Activated CD4-positive, CD25-positive, alpha-beta regulatory T cell treated with anti-CD3 and anti-CD28 coated beads, Interleukin-2, amount 50 U/mL, for 16 hours (primary cell): ENCODE results near the gene FSIP1.

Source experiments
- DNase-seq: peaks from one replicate; pipeline ENCODE4 v3.0.0-alpha.2; 2020; ENCODE audit warnings: low read depth, low spot score

The FSIP1 gene

DNA sequence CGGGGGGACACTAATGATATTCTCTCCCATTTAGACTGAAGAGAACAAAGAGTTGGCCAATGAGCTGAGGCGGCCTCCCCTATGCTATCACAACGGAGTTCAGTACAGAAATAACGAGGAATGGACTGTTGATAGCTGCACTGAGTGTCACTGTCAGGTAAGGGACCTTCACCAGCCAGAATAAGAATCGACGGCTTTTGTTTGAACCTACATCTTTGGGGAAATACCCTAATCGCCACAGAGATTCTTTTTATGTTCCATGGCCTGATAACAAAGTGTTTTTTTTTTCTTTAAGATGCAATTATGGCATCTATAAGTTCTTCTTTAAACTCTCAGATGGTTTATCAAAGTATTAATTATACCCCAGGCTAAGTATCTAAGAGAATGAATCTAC, 198.4 kb downstream of the FSIP1 start:
- no peak for DNase-seq

DNA sequence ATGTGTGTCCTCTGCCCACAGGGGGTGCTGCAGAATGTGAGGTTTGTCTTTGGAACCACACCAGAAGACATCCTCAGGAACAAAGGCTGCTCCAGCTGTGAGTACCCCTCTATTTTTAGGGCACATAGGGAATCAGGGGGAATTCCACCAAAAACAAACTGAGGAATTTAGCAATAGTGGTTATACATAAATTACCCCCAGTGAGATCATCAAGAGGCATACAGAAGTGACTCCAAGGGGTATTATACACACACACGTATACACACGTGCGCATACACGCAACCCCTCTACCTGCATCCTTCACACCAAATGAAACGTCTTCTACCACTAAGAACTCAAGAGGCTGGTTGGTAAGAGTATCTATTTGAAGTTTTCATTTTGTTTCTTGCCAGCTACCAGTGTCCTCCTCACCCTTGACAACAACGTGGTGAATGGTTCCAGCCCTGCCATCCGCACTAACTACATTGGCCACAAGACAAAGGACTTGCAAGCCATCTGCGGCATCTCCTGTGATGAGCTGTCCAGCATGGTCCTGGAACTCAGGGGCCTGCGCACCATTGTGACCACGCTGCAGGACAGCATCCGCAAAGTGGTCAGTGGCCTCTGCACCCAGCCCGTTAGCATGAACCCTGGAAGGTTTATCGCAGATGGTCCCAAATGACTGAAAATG, 198.9 kb downstream of the FSIP1 start:
- DNase-seq = no peak

DNA sequence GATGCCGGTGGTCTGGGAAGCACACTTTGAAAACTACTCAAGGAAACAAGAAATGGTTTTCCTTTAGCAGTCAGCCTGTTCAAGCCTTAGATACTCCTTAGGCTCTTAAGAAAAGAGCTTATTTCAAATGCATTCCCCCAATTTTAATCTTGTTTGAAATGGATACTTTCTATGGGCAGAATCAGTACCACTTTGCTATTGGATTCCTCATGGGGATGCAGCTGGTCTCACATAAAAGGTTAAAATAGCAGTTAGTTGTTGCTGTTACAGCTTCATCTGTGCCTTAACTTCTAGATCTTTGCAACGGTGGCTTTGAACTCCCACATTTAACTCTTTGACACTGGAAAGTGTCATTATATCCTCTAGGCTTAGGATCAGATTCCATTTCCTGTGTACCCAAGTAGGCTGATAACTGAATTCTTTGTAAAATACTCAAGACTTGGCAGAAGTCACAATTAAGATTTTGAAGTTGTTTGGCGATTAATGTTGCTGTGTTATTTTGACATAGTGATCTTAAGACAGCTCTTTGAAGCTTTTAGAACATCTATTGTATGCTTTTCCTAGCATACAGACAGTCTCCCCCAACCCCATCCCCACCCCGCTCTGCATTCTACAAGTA, 199.6 kb downstream of the FSIP1 start:
- DNase-seq = no peak

DNA sequence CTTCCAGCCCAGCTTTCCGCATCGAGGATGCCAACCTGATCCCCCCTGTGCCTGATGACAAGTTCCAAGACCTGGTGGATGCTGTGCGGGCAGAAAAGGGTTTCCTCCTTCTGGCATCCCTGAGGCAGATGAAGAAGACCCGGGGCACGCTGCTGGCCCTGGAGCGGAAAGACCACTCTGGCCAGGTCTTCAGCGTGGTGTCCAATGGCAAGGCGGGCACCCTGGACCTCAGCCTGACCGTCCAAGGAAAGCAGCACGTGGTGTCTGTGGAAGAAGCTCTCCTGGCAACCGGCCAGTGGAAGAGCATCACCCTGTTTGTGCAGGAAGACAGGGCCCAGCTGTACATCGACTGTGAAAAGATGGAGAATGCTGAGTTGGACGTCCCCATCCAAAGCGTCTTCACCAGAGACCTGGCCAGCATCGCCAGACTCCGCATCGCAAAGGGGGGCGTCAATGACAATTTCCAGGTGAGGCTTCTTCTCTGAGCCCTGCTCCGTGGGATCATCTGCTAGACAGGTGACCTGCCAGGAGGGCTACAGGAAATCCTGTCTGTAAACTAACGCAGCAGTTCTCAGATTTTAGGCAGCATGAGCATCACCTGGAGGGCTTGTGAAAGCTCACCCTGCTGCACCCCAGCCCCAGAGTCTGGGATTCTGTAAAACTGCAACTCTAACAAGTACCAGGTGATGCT, 200.2 kb downstream of the FSIP1 start:
- no peak for DNase-seq

DNA sequence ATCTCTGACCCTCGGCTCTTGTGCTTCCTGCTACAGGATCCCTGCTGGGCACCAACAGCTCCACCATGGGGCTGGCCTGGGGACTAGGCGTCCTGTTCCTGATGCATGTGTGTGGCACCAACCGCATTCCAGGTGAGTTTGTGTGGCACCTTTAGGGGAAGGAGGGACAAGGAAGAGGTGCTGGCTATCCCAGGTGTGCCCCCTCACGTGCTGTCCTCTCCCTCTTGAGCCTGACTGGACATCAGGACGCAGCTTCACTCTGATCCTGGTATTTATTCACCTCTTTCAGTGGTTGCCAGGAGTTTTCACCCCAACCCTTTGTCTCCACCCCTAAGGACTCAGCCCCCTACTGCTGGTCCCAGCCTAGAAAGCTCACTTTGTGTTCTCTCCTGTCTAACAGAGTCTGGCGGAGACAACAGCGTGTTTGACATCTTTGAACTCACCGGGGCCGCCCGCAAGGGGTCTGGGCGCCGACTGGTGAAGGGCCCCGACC, 200.8 kb downstream of the FSIP1 start:
- DNase-seq = no peak

DNA sequence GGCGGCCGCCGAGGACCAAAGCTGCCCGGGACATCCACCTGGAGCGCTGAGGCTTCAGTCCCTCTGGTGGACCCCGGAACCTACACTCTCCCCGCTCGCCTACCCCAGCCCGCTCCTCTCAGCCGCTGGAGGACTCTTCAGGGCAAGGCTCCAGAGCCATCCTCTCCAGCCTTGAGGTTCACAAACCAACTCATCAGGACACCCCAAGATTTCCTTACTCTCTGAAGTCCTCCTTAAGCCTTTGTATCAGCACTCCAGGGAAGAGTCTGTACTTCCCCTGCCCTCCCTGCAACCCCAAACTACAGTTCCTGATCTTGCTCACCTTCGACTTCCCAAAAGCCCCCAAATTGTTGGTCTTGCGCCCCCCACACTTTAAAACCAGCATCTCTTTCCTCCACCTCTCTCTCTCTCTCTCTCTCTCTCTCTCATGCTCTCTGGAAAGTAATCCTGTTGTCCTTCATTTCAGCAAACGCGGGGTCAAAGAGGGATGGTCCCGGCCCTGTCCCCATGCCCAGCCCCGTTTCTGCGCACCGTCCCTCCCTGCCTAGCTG, 201.3 kb downstream of the FSIP1 start:
- no peak for DNase-seq

DNA sequence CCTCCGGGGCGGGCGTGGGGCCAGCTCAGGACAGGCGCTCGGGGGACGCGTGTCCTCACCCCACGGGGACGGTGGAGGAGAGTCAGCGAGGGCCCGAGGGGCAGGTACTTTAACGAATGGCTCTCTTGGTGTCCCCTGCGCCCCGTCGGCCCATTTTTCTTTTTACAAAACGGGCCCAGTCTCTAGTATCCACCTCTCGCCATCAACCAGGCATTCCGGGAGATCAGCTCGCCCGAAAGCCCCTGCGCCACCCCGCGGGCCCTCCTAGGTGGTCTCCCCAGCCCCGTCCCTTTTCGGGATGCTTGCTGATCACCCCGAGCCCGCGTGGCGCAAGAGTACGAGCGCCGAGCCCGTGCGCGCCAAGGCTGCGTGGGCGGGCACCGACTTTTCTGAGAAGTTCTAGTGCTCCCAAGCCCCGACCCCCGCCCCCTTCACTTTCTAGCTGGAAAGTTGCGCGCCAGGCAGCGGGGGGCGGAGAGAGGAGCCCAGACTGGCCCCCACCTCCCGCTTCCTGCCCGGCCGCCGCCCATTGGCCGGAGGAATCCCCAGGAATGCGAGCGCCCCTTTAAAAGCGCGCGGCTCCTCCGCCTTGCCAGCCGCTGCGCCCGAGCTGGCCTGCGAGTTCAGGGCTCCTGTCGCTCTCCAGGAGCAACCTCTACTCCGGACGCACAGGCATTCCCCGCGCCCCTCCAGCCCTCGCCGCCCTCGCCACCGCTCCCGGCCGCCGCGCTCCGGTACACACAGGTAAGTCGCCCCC, 202.0 kb downstream of the FSIP1 start, which contains the start of gene THBS1:
TSS of gene THBS1 (plus strand) at position 595 of the 757 bp plus-strand sequence. CDS start 779 bp downstream, outside the sequence.
- no peak for DNase-seq

DNA sequence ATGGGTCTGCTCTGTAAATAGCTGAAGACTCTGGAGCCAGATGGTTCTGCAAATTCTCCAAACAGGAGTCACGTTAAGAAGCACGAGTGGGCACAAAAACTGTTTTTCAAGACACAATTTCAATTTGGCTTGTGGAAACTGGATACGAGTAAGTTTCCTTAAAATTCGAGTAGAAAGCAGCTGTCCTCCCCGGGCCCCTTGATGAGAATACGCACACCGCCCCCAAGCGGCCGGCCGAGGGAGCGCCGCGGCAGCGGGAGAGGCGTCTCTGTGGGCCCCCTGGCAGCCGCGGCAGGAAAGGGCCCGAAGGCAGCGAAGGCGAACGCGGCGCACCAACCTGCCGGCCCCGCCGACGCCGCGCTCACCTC, 202.5 kb downstream of the FSIP1 start:
- peak; percentile 67 for DNase-seq

DNA sequence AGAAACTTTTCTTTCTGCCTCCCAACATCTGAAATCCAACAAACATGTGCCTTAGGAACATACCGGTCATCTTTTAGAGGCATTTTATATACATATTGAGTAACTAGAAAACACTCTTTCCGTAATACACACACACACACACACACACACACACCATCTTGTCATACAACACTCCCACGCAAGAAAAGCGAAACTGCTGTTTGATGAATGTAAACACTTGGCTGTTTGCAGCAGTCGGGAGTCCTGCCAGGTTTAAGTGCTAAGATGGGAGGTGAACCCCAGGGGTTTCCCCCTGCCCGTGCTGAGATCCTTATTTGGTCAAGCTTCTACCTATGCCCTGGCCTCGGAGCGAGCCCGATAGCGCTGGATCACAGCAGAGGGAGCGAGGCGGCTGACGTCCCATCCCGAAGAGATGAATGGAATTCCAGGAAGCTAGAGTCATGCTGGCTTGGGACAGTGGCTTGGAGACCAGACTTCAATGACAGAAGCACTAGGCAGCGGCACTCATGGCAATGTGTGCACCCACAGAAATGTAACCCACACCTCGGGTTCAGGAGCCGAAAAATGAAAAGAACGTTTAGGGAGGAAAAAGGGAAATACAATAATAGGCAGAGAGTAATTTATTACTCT, 203.0 kb downstream of the FSIP1 start:
- DNase-seq = no peak

DNA sequence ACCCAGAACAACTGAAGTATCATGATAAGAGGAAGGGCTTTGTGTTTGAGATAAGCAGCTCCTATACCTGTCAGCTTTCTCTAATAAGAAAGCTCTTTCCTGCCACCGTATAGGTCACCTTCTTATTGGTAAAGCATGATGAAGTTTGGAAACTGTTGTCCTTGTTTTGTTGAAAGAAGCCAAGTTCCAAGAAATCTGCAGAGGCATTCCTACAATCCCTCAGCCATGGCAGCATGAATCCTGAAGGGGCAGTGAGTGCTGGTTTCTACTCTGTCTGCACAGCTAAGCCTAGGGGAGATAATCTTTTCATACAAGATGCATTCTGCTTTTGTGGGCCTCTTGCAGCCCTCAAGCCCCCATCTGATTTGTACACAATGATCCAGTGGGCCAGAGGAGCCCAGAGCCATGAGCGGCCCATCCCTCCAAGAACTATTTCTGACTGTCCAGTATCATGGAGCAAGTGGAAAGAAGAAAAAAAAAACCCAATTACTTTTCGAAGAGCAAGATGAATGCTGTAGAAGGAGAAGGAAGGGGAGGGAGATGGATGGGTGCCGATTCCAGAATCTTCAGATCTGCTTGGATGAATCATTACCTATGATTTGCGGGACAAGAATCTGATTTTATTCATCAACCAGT, 203.7 kb downstream of the FSIP1 start:
- no peak for DNase-seq

DNA sequence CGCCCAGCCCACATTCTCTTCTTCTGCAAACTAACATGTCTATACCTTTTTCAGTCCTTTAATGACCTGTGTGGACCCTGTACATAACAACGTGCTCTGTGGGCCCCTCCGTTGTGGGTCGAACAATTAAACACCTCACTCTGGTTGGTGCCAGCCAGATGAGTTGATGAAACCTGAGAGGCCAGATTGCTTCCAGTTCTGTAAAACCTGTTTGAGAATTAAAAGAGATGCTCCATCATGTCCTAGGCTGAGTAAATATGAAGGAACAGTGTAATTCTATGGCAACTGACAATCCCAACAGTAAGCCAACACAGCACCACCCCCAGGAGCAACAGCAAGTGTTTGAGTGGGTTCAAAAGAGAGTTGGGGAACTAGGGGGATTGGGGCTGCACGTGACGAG, 207.5 kb downstream of the FSIP1 start:
- no peak for DNase-seq

DNA sequence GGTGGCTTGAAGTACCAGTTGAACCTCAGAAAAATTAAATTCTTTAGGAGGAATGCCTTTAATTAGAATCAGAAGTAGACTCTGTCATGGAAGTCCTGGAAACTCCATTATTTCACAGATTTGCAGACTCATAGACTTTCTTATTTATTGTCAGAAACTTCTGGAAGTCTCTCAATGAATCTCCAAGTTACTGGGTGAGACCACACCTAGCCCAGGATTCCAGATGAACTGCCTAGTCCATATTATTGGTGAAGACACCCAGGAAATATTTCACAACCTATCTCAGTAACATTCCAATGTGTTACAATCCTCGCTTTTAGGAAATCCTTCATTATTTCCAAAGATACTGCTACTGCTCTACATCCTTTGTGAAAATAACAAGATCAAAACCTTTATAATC, 208.2 kb downstream of the FSIP1 start:
- DNase-seq = no peak

DNA sequence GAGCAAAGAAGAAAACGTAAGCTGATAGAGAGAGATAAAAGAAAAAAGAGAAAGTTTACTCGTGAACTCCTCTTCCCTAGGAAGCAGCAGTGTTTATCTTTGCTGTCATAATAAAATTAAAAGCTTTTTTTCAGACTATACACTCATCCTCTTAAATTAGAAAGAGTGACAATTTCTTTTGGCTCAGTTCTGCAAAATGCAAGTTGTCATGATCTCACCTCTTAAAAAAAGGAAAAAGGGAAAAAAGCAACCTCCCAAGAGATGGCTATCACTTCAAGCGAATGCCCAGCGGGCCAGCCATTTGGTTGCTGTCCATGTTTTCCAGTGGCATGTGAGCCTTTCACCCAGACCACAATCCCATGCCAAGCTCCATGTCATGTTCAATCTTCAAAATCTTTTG, 208.8 kb downstream of the FSIP1 start:
- DNase-seq = no peak

DNA sequence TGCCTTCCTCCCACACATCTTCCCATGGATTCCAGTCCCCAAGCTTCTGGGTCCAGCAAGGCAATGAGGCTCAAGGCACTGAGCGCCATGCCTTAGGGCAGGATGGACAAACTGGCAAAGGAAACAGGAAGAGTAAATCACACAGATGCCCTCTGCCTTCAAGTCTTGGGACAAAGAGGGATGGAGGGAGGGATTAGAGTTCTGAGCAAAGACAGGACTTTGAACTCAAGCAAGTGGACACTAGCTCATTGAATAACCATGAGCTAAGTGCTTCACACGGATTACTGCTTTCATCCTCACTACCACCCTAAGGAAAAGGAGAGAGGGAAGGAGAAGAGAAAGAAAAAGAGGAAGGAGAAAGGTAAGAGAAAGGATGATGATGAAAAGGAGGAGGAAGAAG, 209.4 kb downstream of the FSIP1 start:
- no peak for DNase-seq

DNA sequence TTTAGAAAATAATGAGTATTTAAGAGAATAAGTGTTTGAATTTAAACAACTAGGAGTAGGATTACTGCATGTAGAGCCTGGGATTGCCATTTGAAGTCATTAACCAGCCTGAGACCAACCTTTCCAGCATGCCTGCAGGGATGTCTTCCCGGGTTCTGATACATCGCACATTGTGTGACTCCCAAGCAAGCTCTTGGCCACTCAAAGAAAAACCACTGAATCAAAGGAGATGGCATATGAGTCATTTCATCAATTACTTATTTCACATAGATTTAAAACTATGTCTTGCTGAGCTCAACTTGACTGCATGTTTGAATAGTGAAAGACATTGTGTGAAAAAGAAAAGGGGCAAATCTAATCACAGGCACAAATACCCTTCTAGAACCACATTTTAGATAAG, 216.8 kb downstream of the FSIP1 start:
- no peak for DNase-seq

DNA sequence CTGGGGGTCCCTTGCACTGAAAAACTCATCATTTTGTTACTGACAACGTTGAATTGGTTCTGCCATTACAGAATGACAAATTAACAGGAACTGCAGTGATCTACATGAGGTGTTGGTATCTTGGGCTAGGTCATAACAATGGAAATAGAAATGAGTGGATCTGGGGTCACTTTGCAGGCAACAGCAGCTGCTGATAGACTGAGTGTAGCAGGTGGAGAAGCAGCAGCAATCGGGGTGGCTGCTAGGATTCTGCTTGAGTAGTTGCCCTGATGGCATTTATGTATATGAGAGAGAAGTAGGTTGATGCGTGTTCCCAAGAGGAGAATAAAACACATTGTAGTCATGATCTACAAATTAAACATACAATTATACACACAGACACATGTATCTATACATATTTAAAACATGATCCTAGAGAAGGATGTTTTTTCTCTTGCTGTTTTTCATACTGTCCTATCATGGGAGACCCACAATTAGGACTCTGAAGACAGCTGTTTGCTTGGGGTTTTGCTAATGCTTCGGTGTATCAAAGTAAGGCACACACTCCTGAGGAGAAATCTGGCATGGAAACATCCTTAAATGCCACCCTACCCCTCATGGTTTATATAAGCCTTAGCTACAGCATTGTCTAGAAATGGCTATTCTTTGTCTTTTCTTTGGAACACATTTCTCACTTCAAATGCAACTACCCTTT, 217.5 kb downstream of the FSIP1 start:
- no peak for DNase-seq

DNA sequence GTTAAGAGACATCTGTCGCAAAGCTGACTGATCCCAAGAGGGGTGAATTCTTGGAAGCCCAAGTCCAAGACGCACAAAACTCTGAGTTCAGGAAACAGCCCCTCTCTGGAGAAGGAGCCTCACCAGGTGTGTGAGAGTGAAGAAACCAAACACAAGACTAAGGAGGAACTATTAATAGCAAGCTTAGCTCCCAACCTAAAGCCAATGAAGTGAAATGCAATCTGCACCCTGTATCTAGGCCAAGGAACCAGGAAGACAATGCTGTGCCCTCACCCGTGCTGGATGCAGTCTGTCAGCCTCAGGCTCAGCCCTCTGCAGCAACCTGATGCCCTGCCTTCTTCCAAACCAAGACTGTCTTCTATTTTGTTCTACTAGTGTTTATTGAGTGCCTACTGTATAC, 224.2 kb downstream of the FSIP1 start:
- no peak for DNase-seq

DNA sequence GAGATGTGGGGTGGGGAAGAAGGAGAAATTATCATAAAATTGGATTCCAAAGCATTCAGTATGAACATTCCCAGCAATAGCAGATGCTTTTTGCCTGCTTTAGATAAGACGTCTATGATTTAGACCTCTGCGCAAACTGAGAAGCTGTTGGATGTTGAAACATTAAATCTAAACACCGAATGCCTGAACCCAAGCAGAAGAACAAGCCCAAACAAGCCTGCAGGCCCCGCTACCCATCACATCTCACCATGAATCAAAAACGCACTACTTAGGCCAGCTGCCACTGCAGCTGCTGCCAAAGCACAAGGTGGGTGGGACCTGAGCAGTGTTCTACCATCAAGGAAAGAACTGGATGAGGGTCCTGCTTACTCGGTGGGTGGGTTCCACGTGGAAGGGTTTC, 226.2 kb downstream of the FSIP1 start:
- no peak for DNase-seq

DNA sequence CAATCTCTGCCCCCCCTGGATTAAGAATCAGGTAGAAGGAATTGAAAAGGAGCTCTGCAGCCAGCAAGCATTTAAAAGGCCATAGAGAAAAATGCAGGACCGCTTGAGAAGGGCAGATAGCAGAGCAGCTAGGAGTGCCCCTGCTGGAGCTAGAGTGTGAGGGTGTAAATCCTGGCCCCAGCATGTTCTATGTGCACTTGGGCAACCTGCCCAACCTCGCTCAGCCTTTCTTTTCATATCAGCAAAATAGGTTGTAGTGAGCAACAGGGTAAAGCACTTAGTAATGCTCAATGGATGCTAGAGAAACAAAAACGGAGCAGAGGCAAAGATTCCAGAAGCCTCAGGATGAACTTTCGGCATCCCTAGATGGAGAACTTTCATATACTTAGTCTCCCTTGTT, 226.8 kb downstream of the FSIP1 start:
- no peak for DNase-seq

DNA sequence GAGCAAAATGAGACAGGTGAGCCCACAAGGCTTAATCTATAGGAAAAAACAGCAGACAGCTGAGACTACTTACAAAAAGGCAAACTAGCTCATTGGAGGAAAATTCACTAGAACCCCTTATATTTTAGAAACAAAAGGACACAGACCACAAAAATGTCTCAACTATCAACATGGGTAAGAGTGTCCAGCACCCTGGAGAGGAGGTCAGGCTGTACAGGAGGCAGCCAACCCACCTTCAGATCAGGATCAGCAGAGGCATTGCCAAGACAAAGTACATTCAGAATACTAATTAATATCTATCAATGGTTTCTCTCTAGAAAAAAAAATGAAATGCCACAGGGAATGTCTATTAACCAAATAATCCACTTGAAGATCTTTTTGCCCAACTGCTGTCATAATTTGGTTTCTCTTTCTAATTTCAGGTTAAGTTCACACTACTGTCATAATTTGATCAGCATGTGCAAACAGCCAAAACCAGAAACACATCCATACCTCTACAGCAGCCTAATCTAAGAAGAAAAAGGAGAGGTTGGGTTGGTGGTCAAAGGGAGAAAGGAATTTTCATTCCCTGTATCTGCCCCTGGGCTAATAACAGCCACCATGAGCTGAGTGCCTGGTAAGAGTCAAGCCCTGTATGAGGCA, 227.8 kb downstream of the FSIP1 start:
- no peak for DNase-seq
